Liver (tissue), 9 donors: ENCODE data around the gene ITGB1. TPM values are rescaled to one million over a fixed set of nuclear protein-coding genes. Genes with fewer than 3 reads are reported as not detected.

ENCODE experiments used
- DNase-seq: peaks from one replicate; pipeline ENCODE4 v3.0.0-alpha.2; 2017; ENCODE audit warnings: low spot score
- H3K27ac ChIP-seq, 2 donors: one replicate each; pipeline ENCODE4 v1.7.0; 2013; ENCODE audit warnings: inconsistent platforms in 2 of 2, low read length in 2 of 2, control low read depth in 1 of 2, low read depth in 1 of 2, mild to moderate bottlenecking in 1 of 2
- H3K27me3 ChIP-seq, 4 donors: one replicate each; pipeline versions ENCODE4 v1.6.1 to v1.7.0; 2013; ENCODE audit warnings: low read length in 3 of 4, inconsistent platforms in 1 of 4, mild to moderate bottlenecking in 1 of 4, moderate library complexity in 1 of 4; ENCODE audit not compliant: control insufficient read depth in 4 of 4, insufficient read depth in 4 of 4
- H3K36me3 ChIP-seq, 4 donors: one replicate each; pipeline versions ENCODE4 v1.6.1 to v1.7.0; 2013; ENCODE audit warnings: low read length in 3 of 4, mild to moderate bottlenecking in 3 of 4, low read depth in 1 of 4, moderate library complexity in 1 of 4; ENCODE audit not compliant: control insufficient read depth in 4 of 4, insufficient read depth in 3 of 4
- H3K4me1 ChIP-seq, 4 donors: one replicate each; pipeline versions ENCODE4 v1.6.1 to v1.7.0; 2013; ENCODE audit warnings: low read length in 3 of 4, mild to moderate bottlenecking in 3 of 4, moderate library complexity in 1 of 4; ENCODE audit not compliant: control insufficient read depth in 4 of 4, insufficient read depth in 4 of 4
- H3K4me3 ChIP-seq, 3 donors: one replicate each; pipeline versions ENCODE4 v1.6.1 to v1.7.0; 2013; ENCODE audit warnings: low read length in 3 of 3, control low read depth in 1 of 3, low read depth in 1 of 3, mild to moderate bottlenecking in 1 of 3
- H3K9ac ChIP-seq, 2 donors: one replicate each; pipeline ENCODE4 v1.7.0; 2013; ENCODE audit warnings: low read length in 2 of 2, mild to moderate bottlenecking in 2 of 2, moderate library complexity in 2 of 2, control low read depth in 1 of 2, low read depth in 1 of 2
- H3K9me3 ChIP-seq, 4 donors: one replicate each; pipeline versions ENCODE4 v1.6.1 to v1.7.0; 2013; ENCODE audit warnings: low read length in 3 of 4; ENCODE audit not compliant: control insufficient read depth in 4 of 4
- CTCF ChIP-seq: fragments of 150-350 bp; IDR thresholded peaks from 2 replicates; pipeline ENCODE4 v1.5.1; 2017; ENCODE audit warnings: improper control_type of control experiment, low read depth, low read length; ENCODE audit not compliant: missing input control
- EGR1 ChIP-seq, 2 donors: IDR thresholded peaks; 2 replicates each; pipeline ENCODE4 v1.6.1; 2016 to 2018; ENCODE audit warnings: antibody characterized with exemption in 2 of 2, low read depth in 2 of 2
- FOXA1 ChIP-seq: IDR thresholded peaks from 2 replicates; pipeline ENCODE4 v1.6.1; 2016; ENCODE audit warnings: antibody characterized with exemption
- FOXA2 ChIP-seq: IDR thresholded peaks from 2 replicates; pipeline ENCODE4 v1.6.1; 2016; ENCODE audit warnings: antibody characterized with exemption
- GABPA ChIP-seq, 2 donors: IDR thresholded peaks in 1 of 2; conservative IDR thresholded peaks in 1 of 2; 2 replicates each; pipeline ENCODE4 v1.6.1; 2016; ENCODE audit warnings: antibody characterized with exemption in 2 of 2, mild to moderate bottlenecking in 1 of 2, moderate library complexity in 1 of 2
- HNF4A ChIP-seq, 2 donors: conservative IDR thresholded peaks; 2 replicates each; pipeline ENCODE4 v1.6.1; 2016; ENCODE audit warnings: antibody characterized with exemption in 2 of 2, mild to moderate bottlenecking in 2 of 2
- HNF4G ChIP-seq: IDR thresholded peaks from 2 replicates; pipeline ENCODE4 v1.6.1; 2016; ENCODE audit warnings: antibody characterized with exemption
- JUND ChIP-seq, 2 donors: IDR thresholded peaks; 2 replicates each; pipeline ENCODE4 v1.6.1; 2016; ENCODE audit warnings: antibody characterized with exemption in 2 of 2
- NR2F2 ChIP-seq: IDR thresholded peaks from 2 replicates; pipeline ENCODE4 v1.6.1; 2016; ENCODE audit warnings: antibody characterized with exemption
- RAD21 ChIP-seq, 2 donors: IDR thresholded peaks; 2 replicates each; pipeline ENCODE4 v1.6.1; 2016; ENCODE audit warnings: antibody characterized with exemption in 2 of 2, mild to moderate bottlenecking in 2 of 2
- RXRA ChIP-seq, 2 donors: IDR thresholded peaks; 2 replicates each; pipeline ENCODE4 v1.6.1; 2017 to 2018; ENCODE audit warnings: antibody characterized with exemption in 2 of 2, mild to moderate bottlenecking in 1 of 2
- SP1 ChIP-seq: IDR thresholded peaks from 2 replicates; pipeline ENCODE4 v1.6.1; 2018; ENCODE audit warnings: antibody characterized with exemption, mild to moderate bottlenecking
- TAF1 ChIP-seq: conservative IDR thresholded peaks from 2 replicates; pipeline ENCODE4 v1.6.1; 2016; ENCODE audit warnings: antibody characterized with exemption, mild to moderate bottlenecking
- YY1 ChIP-seq: IDR thresholded peaks from 2 replicates; pipeline ENCODE4 v1.6.1; 2016; ENCODE audit warnings: antibody characterized with exemption, mild to moderate bottlenecking
- WGBS: extraction: QIAGEN DNeasy Blood & Tissue Kit; methylation state at CpG from one replicate; pipeline ENCODE4 v1.1.7; 2013; 5-methylcytosine and 5-hydroxymethylcytosine counted together
- polyA plus RNA-seq, 2 donors: library from polyadenylated mRNA; stranded (reverse) in 1 of 2; unstranded in 1 of 2; fragments of 200-250 nt in 1 of 2; fragments of >200 nt in 1 of 2; fragmentation: Nextera tagmentation in 1 of 2; extraction: Ambion mirVana in 1 of 2; gene quantifications; one replicate each; pipeline versions ENCODE4 v1.2.1 to v1.2.3, GENCODE V29; 2013 to 2015
- total RNA-seq, 2 donors: library from RNA; depleted of rRNA; stranded (reverse); fragments of >200 nt; gene quantifications; one replicate each; pipeline ENCODE4 v1.2.3, GENCODE V29; 2014
- TF ChIP-seq, protein P1 (sequence below): IDR thresholded peaks from 2 replicates; pipeline ENCODE4 v1.6.1; 2016; ENCODE audit warnings: antibody characterized with exemption
- TF ChIP-seq, protein P2 (sequence below): IDR thresholded peaks from 2 replicates; pipeline ENCODE4 v1.6.1; 2016; ENCODE audit warnings: antibody characterized with exemption
- TF ChIP-seq, protein P3 (sequence below): IDR thresholded peaks from 2 replicates; pipeline ENCODE4 v1.6.1; 2016; ENCODE audit warnings: antibody characterized with exemption, mild to moderate bottlenecking
- TF ChIP-seq, protein P4 (sequence below): IDR thresholded peaks from 2 replicates; pipeline ENCODE4 v1.6.1; 2016; ENCODE audit warnings: antibody characterized with exemption
- donor health status: healthy.
- donor health status: healthy.
- donor health status: healthy.
- donor health status: healthy.
- donor health status: healthy.

Gene ITGB1
- total and polyA plus RNA-seq, 4 donors, result 109 to 308 (median 221) TPM

GRCh38 chr10:33006342-33006887 is 48.4 kb upstream of the ITGB1 start:
- Histone ChIP-seq H3K9ac (no peak overlapping the region), H3K9me3 (no peaks in the 10 kb centered on the region), H3K27ac (no peak overlapping the region), H3K27me3 (no peaks in the 10 kb centered on the region), H3K4me1 (peaks cover 0 to 15% (median 6%) of the 10 kb centered on the region in 4 donors), H3K36me3 (no peaks in the 10 kb centered on the region), H3K4me3 (no peak overlapping the region)
- WGBS, result 88% methylated on average over 11 of the region's 11 CpGs
- TF ChIP-seq, protein P1, sequence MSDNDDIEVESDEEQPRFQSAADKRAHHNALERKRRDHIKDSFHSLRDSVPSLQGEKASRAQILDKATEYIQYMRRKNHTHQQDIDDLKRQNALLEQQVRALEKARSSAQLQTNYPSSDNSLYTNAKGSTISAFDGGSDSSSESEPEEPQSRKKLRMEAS, result no peak
- TF ChIP-seq, protein P2, sequence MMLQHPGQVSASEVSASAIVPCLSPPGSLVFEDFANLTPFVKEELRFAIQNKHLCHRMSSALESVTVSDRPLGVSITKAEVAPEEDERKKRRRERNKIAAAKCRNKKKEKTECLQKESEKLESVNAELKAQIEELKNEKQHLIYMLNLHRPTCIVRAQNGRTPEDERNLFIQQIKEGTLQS, result no peak
- TF ChIP-seq GABPA (IDR thresholded peaks at IDR 0.05 in 1 of 2, conservative IDR thresholded peaks at IDR 0.05 in 1 of 2), result no peak
- TF ChIP-seq CTCF, result no peak
- no peak for TF ChIP-seq RXRA (IDR thresholded peaks at IDR 0.05)
- TF ChIP-seq JUND (IDR thresholded peaks at IDR 0.05), result no peak
- no peak for TF ChIP-seq NR2F2
- no peak for TF ChIP-seq FOXA2
- TF ChIP-seq, protein P3, sequence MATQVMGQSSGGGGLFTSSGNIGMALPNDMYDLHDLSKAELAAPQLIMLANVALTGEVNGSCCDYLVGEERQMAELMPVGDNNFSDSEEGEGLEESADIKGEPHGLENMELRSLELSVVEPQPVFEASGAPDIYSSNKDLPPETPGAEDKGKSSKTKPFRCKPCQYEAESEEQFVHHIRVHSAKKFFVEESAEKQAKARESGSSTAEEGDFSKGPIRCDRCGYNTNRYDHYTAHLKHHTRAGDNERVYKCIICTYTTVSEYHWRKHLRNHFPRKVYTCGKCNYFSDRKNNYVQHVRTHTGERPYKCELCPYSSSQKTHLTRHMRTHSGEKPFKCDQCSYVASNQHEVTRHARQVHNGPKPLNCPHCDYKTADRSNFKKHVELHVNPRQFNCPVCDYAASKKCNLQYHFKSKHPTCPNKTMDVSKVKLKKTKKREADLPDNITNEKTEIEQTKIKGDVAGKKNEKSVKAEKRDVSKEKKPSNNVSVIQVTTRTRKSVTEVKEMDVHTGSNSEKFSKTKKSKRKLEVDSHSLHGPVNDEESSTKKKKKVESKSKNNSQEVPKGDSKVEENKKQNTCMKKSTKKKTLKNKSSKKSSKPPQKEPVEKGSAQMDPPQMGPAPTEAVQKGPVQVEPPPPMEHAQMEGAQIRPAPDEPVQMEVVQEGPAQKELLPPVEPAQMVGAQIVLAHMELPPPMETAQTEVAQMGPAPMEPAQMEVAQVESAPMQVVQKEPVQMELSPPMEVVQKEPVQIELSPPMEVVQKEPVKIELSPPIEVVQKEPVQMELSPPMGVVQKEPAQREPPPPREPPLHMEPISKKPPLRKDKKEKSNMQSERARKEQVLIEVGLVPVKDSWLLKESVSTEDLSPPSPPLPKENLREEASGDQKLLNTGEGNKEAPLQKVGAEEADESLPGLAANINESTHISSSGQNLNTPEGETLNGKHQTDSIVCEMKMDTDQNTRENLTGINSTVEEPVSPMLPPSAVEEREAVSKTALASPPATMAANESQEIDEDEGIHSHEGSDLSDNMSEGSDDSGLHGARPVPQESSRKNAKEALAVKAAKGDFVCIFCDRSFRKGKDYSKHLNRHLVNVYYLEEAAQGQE, result no peak
- TF ChIP-seq HNF4A (conservative IDR thresholded peaks at IDR 0.05), result no peak
- TF ChIP-seq FOXA1, result no peak
- TF ChIP-seq, protein P4, sequence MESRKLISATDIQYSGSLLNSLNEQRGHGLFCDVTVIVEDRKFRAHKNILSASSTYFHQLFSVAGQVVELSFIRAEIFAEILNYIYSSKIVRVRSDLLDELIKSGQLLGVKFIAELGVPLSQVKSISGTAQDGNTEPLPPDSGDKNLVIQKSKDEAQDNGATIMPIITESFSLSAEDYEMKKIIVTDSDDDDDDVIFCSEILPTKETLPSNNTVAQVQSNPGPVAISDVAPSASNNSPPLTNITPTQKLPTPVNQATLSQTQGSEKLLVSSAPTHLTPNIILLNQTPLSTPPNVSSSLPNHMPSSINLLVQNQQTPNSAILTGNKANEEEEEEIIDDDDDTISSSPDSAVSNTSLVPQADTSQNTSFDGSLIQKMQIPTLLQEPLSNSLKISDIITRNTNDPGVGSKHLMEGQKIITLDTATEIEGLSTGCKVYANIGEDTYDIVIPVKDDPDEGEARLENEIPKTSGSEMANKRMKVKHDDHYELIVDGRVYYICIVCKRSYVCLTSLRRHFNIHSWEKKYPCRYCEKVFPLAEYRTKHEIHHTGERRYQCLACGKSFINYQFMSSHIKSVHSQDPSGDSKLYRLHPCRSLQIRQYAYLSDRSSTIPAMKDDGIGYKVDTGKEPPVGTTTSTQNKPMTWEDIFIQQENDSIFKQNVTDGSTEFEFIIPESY, result no peak
- TF ChIP-seq EGR1 (IDR thresholded peaks at IDR 0.05; ENCODE audit: low read depth in 2 of 2), result no peak
- no peak for TF ChIP-seq SP1
- TF ChIP-seq HNF4G, result no peak
- no peak for TF ChIP-seq TAF1
- no peak for TF ChIP-seq RAD21 (IDR thresholded peaks at IDR 0.05)
- no peak for TF ChIP-seq YY1
- DNase-seq, result no peak
